IgD-negative memory B cell (primary cell): Measurements from ENCODE around the gene OR8B4. TPM values are rescaled to one million over a fixed set of nuclear protein-coding genes. Genes with fewer than 3 reads are reported as not detected.
"Not testable (repeated sequence)": the region's sequence is repeated elsewhere in the genome, so short reads cannot be mapped to it uniquely, and the experiment has no call there.

Experiments used
- H3K27ac Mint-ChIP-seq, 3 donors: one replicate each; pipeline ENCODE4 v1.8.0; 2020 to 2022; ENCODE audit warnings: mild to moderate bottlenecking in 3 of 3, mixed read lengths in 3 of 3, moderate library complexity in 1 of 3
- H3K27me3 Mint-ChIP-seq: one replicate; pipeline ENCODE4 v1.8.0; 2021; ENCODE audit warnings: mixed read lengths
- H3K36me3 Mint-ChIP-seq: one replicate; pipeline ENCODE4 v1.8.0; 2020; ENCODE audit warnings: mild to moderate bottlenecking, mixed read lengths
- H3K4me1 Mint-ChIP-seq, 3 donors: one replicate each; pipeline ENCODE4 v1.8.0; 2020 to 2022; ENCODE audit warnings: mixed read lengths in 3 of 3, mild to moderate bottlenecking in 1 of 3
- H3K4me3 Mint-ChIP-seq, 4 donors: one replicate each; pipeline ENCODE4 v1.8.0; 2020 to 2022; ENCODE audit warnings: mild to moderate bottlenecking in 4 of 4, mixed read lengths in 4 of 4, moderate library complexity in 3 of 4
- H3K9me3 Mint-ChIP-seq, 3 donors: one replicate each; pipeline ENCODE4 v1.8.0; 2020 to 2021; ENCODE audit warnings: mixed read lengths in 3 of 3, mild to moderate bottlenecking in 1 of 3
- polyA plus RNA-seq: library from polyadenylated mRNA; unstranded; fragments of 300-500 nt; fragmentation: Illumina TruSeq; gene quantifications from one replicate; pipeline ENCODE4 v1.2.3, GENCODE V29; 2021

The OR8B4 gene
- not detected for polyA plus RNA-seq

GRCh38 chr11:124424384-124424921, at the start of gene OR8B4:
Gene OR8B4 (minus strand): TSS chr11:124424871. CDS start chr11:124424871, 0 bp downstream.
- Mint-ChIP-seq H3K4me3 (no peak within 1 kb of the TSS), H3K4me1 (no peaks in the 10 kb centered on the region), H3K9me3 (peaks cover 0 to 8% (median 2%) of the 10 kb centered on the region in 3 donors), H3K27ac (no peak within 1 kb of the TSS), H3K27me3 (peaks cover 12% of the 10 kb centered on the region), H3K36me3 (no peaks in the 10 kb centered on the region)

GRCh38 chr11:124474079-124474478, 49.4 kb upstream of the OR8B4 start:
- Mint-ChIP-seq H3K27ac (no peak overlapping the region), H3K27me3 (peaks cover 5% of the 10 kb centered on the region), H3K36me3 (no peaks in the 10 kb centered on the region), H3K4me1 (no peaks in the 10 kb centered on the region), H3K9me3 (peaks cover 0 to 3% (median 2%) of the 10 kb centered on the region in 3 donors), H3K4me3 (no peak overlapping the region)

GRCh38 chr11:124473476-124473875, 48.8 kb upstream of the OR8B4 start:
- Mint-ChIP-seq H3K27me3 (peaks cover 7% of the 10 kb centered on the region), H3K9me3 (peaks cover 0 to 3% (median 2%) of the 10 kb centered on the region in 3 donors), H3K27ac (no peak overlapping the region), H3K36me3 (no peaks in the 10 kb centered on the region), H3K4me1 (no peaks in the 10 kb centered on the region), H3K4me3 (no peak overlapping the region)

GRCh38 chr11:124470561-124471227, 46.0 kb upstream of the OR8B4 start:
- no peak overlapping the region for H3K4me3 Mint-ChIP-seq
- no peaks in the 10 kb centered on the region for H3K36me3 Mint-ChIP-seq
- no peaks in the 10 kb centered on the region for H3K4me1 Mint-ChIP-seq
- H3K27me3 Mint-ChIP-seq: peaks cover 9% of the 10 kb centered on the region
- H3K27ac Mint-ChIP-seq: no peak overlapping the region
- H3K9me3 Mint-ChIP-seq: peaks cover 0 to 3% (median 2%) of the 10 kb centered on the region in 3 donors

GRCh38 chr11:124467381-124467927, 42.8 kb upstream of the OR8B4 start:
- no peak overlapping the region for H3K27ac Mint-ChIP-seq
- H3K36me3 Mint-ChIP-seq: no peaks in the 10 kb centered on the region
- H3K9me3 Mint-ChIP-seq: no peaks in the 10 kb centered on the region
- H3K27me3 Mint-ChIP-seq: peaks cover 8% of the 10 kb centered on the region
- H3K4me3 Mint-ChIP-seq: peak overlapping the region in 1 of 4 donors; percentile 20
- H3K4me1 Mint-ChIP-seq: no peaks in the 10 kb centered on the region

- H3K9me3 Mint-ChIP-seq: peaks cover 0 to 4% (median 0%) of the 10 kb centered on the region in 3 donors
- H3K4me3 Mint-ChIP-seq: no peak overlapping the region
- H3K4me1 Mint-ChIP-seq: no peaks in the 10 kb centered on the region
- peaks cover 7% of the 10 kb centered on the region for H3K27me3 Mint-ChIP-seq
- no peaks in the 10 kb centered on the region for H3K36me3 Mint-ChIP-seq
- no peak overlapping the region for H3K27ac Mint-ChIP-seq
These were observed 40.7 kb upstream of the OR8B4 start for GRCh38 chr11:124465368-124465767.

- no peaks in the 10 kb centered on the region for H3K36me3 Mint-ChIP-seq
- peaks cover 3% of the 10 kb centered on the region for H3K27me3 Mint-ChIP-seq
- no peak overlapping the region for H3K27ac Mint-ChIP-seq
- no peak overlapping the region for H3K4me3 Mint-ChIP-seq
- peaks cover 0 to 4% (median 3%) of the 10 kb centered on the region in 3 donors for H3K9me3 Mint-ChIP-seq
- no peaks in the 10 kb centered on the region for H3K4me1 Mint-ChIP-seq
These were observed 39.3 kb upstream of the OR8B4 start for GRCh38 chr11:124463990-124464389.

- Mint-ChIP-seq H3K27ac (no peak overlapping the region), H3K36me3 (no peaks in the 10 kb centered on the region), H3K4me1 (no peaks in the 10 kb centered on the region), H3K27me3 (peaks cover 2% of the 10 kb centered on the region), H3K4me3 (no peak overlapping the region), H3K9me3 (peaks cover 0 to 4% (median 3%) of the 10 kb centered on the region in 3 donors)
These were observed 38.7 kb upstream of the OR8B4 start for GRCh38 chr11:124463324-124463723.

- Mint-ChIP-seq H3K27me3 (no peaks in the 10 kb centered on the region), H3K36me3 (no peaks in the 10 kb centered on the region), H3K27ac (no peak overlapping the region), H3K9me3 (peaks cover 0 to 4% (median 3%) of the 10 kb centered on the region in 3 donors), H3K4me1 (no peaks in the 10 kb centered on the region), H3K4me3 (no peak overlapping the region)
These were observed 35.8 kb upstream of the OR8B4 start for GRCh38 chr11:124460459-124460858.

- H3K9me3 Mint-ChIP-seq, H3K4me3 Mint-ChIP-seq, H3K4me1 Mint-ChIP-seq, H3K27me3 Mint-ChIP-seq, H3K27ac Mint-ChIP-seq, H3K36me3 Mint-ChIP-seq: not testable (repeated sequence)
These were observed 34.7 kb upstream of the OR8B4 start for GRCh38 chr11:124459379-124459778.

- Mint-ChIP-seq H3K4me1 (no peaks in the 10 kb centered on the region), H3K4me3 (no peak overlapping the region), H3K36me3 (no peaks in the 10 kb centered on the region), H3K27ac (no peak overlapping the region), H3K27me3 (peaks cover 3% of the 10 kb centered on the region), H3K9me3 (peaks cover 2 to 5% (median 5%) of the 10 kb centered on the region in 3 donors)
These were observed 29.9 kb upstream of the OR8B4 start for GRCh38 chr11:124454552-124454951.

GRCh38 chr11:124446916-124447315, 22.2 kb upstream of the OR8B4 start:
- Mint-ChIP-seq H3K4me3 (no peak overlapping the region), H3K4me1 (no peaks in the 10 kb centered on the region), H3K27ac (no peak overlapping the region), H3K9me3 (peaks cover 0 to 2% (median 0%) of the 10 kb centered on the region in 3 donors), H3K27me3 (peaks cover 2% of the 10 kb centered on the region), H3K36me3 (no peaks in the 10 kb centered on the region)

- Mint-ChIP-seq H3K27ac (no peak within 1 kb of the TSS), H3K4me1 (no peaks in the 10 kb centered on the region), H3K27me3 (peaks cover 2% of the 10 kb centered on the region), H3K9me3 (no peaks in the 10 kb centered on the region), H3K36me3 (no peaks in the 10 kb centered on the region), H3K4me3 (no peak within 1 kb of the TSS)
These were observed 21.0 kb upstream of the OR8B4 start, which contains the start of gene OR8B8 for GRCh38 chr11:124445646-124446150. Gene OR8B8 (minus strand): TSS chr11:124445696. CDS start chr11:124441085, 4,611 bp downstream.

GRCh38 chr11:124442847-124443246, 18.2 kb upstream of the OR8B4 start:
- Mint-ChIP-seq H3K27me3 (peaks cover 5% of the 10 kb centered on the region), H3K9me3 (peaks cover 0 to 2% (median 0%) of the 10 kb centered on the region in 3 donors), H3K4me1 (no peaks in the 10 kb centered on the region), H3K36me3 (peaks cover 1% of the 10 kb centered on the region), H3K4me3 (no peak overlapping the region), H3K27ac (no peak overlapping the region)

GRCh38 chr11:124442442-124442841, 17.8 kb upstream of the OR8B4 start:
- Mint-ChIP-seq H3K27ac (no peak overlapping the region), H3K27me3 (peaks cover 5% of the 10 kb centered on the region), H3K36me3 (peaks cover 1% of the 10 kb centered on the region), H3K4me1 (no peaks in the 10 kb centered on the region), H3K9me3 (peaks cover 0 to 2% (median 0%) of the 10 kb centered on the region in 3 donors), H3K4me3 (no peak overlapping the region)
